HG03432 (cell line): ENCODE measurements around the gene GALNT2.

Experiments used
- ATAC-seq: cut with Tn5 transposase; IDR thresholded peaks from one replicate; pipeline ENCODE4 v1.9.1; 2021; ENCODE audit warnings: mild to moderate bottlenecking, moderate library complexity; ENCODE audit not compliant: unreplicated experiment

Gene GALNT2

DNA sequence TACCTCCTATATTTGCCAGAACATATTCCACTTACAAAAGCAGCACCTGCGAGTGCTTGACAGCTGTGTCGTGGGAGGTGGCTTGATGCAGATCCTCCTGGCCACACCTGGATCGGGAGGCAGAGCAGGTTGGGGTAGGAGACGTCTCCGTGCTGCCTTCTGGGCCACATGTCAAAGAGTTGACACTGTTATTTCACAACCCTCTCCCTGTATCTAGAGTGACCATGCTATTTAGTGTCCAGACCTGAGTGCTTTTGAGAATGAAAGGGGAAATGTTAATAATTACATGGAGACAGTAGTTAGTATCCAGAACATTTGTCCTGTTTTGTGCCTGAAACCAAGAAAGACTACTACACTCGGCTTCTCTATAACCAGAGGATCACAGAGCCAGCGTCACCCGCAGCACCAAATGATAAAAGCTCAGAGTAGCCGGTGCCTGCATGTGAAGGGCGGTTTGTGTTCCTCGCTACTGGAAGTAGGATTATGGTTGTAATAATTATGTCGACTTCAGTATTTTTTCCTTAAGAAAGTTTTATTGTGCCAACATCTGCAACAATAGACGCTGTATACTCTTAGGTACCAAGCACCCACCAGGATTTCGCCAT, 77.1 kb downstream of the GALNT2 start:
- ATAC-seq, result no peak

DNA sequence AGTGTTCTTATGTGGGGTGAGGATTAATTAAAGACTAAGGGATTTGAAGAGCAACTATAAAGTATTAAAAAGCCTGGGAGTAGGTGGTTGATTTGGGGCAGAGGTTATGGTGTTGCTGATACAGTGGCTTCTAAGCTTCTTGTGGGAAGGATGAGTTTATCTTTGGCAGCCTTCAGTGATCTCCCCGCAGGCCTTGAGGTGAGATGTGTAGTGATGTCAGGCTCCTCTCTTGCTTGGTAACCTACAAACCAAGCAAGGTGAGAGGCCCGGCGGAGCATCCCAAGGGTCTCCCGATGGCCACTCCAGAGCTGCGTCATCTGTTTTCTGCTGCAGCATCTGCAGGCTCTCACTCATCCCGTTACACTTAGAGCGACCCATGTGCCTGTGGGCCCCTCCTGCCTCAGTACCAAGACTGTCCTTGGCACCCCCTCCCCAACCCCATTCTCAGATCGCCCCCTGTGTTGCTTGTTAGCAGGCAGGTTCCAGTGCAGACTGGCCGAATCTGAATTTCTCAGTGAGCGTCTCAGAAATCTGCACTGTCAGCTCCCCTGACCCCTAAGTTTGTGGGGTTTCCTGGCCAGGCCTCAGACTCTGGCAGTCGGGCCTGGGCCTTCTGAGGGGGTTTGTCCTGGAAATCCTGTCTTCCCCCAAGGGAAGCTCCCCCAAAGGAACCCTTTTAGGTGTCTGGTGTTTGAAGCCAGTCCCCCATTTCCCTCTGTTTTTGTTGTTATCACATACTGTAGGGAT, 77.9 kb downstream of the GALNT2 start:
- no peak for ATAC-seq

DNA sequence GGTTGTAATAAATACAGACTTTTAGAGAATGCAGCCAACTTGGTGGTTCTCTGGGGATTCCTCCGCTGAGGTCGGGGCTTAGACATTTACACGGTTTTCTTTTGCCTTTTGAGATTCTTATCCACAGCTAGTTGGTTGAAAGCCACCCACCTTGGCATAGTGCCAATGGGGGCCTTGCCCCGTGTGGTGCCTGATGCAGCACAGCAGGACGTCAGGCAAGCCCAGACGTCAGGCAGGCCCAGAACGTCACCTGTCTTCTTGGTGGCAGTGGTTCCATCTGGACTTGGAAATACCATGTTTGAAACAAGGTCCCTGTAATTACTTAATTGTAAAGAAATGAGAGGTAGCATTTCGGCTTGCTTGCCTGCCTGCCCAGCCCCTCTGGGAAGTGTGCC, 78.5 kb downstream of the GALNT2 start:
- no peak for ATAC-seq

DNA sequence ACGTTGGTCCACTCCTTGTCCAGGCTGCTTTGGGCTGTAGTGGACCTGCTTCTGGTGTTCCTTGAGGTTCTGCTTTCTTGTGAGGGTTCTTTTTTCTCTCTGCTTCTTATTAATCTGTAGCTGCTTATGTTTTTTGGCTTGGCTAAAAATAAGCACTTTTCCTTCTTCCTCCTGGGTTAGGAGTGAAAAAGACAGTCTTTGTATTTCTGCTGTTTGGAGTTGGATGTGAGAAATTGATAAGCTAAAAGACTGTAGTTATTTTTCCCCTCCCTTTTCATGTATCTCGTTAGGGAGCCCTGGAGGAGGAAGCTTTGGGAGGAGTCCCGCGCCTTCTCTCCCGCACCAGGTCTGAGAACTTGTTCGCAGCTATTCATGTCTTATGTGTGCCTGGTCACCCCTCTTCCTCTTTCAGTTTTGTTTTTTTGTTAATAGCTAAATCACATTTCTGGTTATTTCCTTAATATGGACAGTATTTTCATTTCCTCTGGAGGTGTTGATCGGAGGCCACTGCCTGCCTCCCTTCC, 79.0 kb downstream of the GALNT2 start:
- ATAC-seq, result no peak

DNA sequence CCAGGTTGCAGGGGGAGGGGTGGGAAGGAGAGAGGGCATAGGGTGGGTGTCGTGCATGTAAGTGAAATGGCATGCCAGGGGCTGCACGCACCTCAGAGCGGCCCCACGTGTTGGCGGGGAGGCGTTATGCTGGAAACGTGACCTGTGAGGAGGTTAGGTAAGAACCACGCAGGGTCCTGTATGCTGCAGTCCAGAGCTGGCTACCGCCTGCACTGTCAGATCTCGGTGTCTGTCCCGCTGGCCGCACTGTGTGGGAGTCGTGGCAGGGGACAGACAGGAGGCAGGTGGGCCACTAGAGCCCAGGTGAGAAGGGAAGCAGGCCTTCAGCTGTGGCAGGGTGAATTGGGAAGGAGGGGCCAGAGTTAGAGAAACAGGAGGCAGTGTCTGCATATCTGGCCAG, 79.7 kb downstream of the GALNT2 start:
- no peak for ATAC-seq

DNA sequence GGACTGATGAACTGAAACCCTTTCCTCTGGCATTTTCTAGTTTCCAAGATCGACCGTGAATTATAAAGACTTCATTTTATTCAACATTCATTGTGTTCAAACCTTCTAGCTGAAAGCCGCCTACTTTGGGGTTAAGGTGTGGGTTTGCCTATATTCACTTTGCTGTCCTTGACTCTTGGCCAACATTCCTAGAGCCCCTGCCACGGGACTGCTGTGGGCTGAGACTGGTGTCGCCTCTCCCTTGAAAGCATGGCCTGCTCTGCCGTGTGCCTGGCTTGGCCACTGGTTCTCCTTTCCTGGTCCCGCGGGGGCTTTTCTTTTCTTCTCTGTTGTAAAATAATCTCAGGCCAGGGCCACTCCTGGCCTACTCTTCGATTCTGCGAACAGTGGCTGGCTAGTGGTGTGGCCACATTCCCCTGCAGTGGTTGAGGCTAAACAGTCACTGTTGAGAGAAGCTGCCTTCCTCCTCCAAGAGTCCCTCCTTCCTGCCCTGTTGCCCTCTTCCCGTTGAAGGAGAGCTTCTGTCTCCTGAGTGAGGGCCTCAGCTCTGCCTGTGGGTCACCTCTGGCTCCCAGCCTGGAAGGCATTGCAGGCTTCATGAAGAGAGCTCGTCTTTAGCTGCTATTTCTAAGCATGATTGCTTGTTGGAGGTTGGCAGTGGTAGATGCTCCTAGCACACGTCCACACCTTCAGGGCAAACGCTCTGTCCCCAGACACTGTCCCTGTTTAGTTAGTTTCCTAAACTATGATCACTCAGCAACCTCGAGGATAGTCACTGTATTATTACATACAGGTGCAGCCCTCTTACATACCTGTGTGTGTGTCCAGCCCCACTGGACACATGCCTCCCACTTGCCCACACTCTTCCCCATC, 80.5 kb downstream of the GALNT2 start:
- no peak for ATAC-seq

DNA sequence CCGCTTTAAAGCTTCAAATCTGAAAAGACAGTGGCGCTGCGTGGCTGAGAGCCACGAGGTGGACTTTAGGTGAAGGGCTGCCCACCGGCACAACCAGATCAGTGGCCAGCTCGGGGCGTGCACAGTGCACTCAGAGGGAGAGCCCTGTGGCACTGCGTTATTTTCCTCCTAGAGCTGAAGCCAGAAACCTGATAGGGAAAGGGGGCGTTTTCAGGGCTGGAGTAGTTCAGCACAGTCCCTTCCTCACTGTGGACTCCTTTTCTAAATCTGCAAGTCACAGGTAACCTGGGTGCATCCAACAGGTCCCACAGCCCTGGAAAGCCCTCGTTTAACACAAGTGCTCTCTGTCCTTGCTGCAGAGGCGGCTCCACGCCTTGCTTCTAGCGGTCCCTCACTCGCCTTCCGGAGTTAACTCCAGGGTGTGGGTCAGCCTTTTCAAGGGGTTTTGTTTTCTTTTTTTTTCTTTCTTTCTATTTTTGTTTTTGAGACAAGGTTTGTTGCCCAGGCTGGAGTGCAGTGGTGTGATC, 81.2 kb downstream of the GALNT2 start:
- ATAC-seq, result no peak

- ATAC-seq, result no peak
These were observed 81.9 kb downstream of the GALNT2 start for GRCh38 chr1:230148768-230149469.

DNA sequence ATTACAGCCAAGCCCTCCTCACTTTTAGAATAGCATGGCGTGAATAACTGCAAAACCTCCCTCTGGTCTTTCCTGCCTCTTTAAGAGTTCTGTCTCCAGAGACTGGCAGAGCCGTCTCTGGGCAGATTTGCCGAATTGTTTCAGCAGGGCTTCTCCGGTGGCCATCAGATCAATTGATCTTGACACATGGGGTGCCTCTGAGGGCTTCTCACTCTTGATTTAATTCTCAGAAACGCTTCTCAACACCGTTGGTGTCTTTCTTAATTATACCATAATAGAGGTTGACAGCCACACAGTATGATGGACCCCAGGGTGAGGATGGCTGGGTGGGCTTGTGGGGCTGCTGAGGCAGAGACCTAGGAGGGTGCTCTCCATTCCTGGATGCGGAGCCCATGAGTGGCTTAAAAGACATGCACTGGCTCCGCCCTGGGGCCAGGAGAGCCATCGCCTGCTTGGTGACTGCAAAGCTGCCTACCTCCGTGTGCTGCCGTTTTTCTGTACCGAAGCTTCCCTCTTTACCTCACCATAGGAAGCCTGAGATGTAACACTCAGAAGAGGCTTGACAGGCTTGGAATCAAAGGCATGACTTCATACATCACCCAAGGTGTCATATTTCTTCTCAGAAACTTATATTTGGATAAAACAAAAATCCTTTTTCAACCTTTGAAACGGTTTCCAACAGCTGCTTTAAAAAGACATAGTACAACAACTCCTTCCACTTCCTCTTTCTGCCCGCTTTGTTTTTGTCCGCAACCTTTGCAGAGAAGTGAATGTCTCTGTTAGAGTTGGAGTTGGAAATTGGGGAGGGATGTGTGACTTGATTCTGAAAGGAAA, 82.9 kb downstream of the GALNT2 start:
- ATAC-seq, result peak; percentile 70

DNA sequence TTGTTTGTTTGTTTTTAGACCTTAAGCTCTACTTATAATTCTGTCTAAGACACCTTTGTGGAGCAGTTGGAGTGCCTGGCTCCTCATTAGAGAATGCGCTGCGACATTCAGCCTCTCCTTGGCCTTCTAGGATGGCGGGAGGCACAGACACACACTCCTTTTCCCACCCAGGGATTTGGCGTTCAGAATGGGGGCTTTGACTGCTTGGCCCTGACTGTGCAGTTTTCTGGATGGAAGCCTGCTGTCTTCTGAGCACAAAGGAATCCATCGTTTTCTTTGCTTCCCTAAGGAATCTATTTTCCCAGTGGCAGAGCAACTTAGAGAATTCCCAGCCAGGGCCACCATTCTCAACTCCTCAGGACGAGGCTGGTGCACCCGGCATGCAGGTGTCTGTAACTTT, 83.6 kb downstream of the GALNT2 start:
- ATAC-seq, result no peak

GRCh38 chr1:230151924-230152468, 85.0 kb downstream of the GALNT2 start:
- no peak for ATAC-seq

GRCh38 chr1:230152999-230153398, 86.0 kb downstream of the GALNT2 start:
- no peak for ATAC-seq

GRCh38 chr1:230153641-230154296, 86.7 kb downstream of the GALNT2 start:
- no peak for ATAC-seq

DNA sequence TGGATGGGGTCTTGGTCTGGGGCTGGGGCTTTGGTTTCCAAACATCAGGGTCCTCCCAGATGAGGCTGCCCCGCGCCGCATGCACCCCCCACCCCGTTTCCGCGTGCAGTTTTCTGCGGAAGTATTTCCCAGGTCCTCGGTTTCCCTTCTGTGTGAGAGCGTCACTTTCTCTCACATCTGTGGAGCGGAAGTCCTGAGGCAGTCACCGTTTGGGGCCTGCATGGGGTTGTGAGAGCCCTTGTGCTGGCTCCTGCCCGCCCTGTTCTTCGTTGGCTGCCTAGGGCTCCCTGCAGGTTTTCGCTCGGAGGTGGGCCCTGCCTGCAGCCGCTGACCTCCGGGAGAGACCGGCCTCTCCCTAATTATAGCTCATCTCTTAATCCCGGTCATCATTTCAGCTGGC, 88.0 kb downstream of the GALNT2 start:
- no peak for ATAC-seq

- no peak for ATAC-seq
These were observed 89.0 kb downstream of the GALNT2 start for GRCh38 chr1:230156068-230156467.

DNA sequence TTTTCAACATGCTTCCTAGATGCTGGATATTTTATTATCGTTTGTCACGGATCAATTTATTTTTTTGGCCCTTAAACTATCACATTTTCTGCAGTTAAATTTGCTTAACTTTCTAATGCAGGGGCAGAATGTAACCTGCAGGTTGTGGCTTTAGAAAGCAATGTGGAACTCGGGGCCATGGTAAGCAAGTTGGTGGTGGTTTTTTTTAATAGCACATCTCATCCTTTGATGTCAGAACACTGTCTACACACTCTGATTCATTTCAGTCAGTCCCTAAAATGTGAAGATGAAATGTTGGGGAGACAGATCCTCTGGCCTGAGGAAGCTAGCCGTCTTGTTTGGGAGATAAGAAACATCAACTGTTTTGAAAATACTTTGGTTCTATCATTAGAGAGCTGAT, 89.5 kb downstream of the GALNT2 start:
- ATAC-seq, result no peak

DNA sequence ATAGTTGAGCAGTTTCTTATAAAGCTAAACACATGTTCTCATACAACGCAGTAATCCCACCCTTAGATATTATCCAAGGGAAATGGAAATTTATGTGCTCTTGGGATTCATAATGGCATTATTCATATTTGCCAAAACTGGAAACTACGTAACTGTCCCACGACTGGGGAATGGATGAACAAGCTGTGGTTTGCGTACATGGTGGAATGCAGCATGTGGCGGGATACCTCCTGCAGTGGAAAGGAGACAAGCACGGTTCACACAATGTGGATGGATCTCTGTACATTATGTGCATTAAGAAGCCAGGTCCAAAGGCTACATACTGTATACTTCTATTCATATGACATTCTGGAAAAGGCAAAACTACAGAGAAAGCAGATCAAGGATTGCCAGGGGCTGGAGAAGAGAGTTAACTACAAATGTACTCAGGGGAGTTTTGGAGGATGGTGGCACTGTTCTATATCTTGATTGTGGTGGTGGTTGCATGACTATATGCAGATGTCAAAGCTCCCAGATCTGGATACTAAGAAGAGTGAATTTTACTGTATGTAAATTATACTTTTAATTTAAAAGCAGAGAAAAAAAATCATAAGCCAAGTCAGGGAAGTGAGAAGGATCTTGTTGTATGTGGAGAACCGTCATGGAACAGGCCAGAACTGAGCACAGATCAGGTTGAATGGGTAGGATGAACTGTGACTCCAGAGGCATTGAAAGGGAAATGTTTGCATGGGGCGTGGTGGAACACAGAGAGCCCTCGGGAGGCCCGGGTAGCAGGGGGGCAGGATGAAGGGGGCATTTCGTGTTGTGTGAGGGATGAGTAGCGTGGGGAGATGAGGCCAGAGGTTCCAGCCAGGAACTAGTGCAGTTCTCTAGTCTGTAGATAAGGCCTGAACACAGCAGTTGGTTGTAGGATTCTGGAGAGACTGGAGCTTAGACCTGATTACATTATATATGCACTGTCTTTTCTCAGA, 90.7 kb downstream of the GALNT2 start:
- no peak for ATAC-seq
